ENCODE results near the gene ZNF628. TPM values are rescaled to one million over a fixed set of nuclear protein-coding genes. Genes with fewer than 3 reads are reported as not detected.

ZNF628 gene
- total RNA-seq, 1 donor: 3.5 TPM

DNA sequence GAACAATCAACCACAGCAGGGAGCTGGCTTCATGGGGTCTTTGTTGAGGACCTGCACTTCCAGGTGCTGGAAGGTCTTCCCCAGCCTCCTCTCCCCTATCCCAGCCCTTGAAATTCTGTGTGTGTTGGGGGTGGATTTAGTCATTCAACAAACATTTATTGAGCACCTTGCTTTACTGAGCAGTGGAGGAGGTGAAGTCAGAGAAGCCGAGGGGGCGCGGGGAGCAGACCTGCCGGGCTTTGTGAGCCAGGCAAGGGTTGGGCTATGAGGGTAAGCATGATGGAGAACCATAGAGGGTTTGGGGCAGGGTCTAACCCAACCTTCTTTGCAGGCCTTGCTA lies 8.4 kb upstream of the ZNF628 start:
- H3K9me3 ChIP-seq (ENCODE audit: low read depth, low read length): no peaks in the 10 kb centered on the region
- H3K27me3 ChIP-seq (ENCODE audit: insufficient read depth, low read length): no peaks in the 10 kb centered on the region
- peaks cover 4% of the 10 kb centered on the region for H3K4me1 ChIP-seq (ENCODE audit: insufficient read depth, low read length)
- no peak overlapping the region for H3K4me3 ChIP-seq (ENCODE audit: low read length)

DNA sequence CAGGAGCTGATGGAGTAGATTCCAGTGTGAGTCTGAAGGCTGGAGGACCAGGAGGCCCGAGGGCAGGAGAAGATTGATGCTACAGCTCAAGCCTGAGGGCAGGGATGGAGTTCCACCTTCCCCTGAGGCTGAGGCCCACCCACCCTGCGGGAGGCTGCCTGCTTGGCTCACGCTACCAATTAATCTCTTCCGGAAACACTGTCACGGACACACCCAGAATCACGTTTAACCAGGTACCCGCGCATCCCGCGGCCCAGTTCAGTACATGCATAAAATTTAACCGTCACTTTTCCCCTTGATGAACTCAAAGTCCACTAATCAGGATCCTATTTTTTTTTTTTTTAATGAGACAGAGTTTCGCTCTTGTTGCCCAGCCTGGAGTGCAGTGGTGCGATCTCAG lies 5.2 kb upstream of the ZNF628 start:
- H3K4me3 ChIP-seq (ENCODE audit: low read length): no peak overlapping the region
- H3K27me3 ChIP-seq (ENCODE audit: insufficient read depth, low read length): no peaks in the 10 kb centered on the region
- H3K4me1 ChIP-seq (ENCODE audit: insufficient read depth, low read length): peaks cover 11% of the 10 kb centered on the region
- no peaks in the 10 kb centered on the region for H3K9me3 ChIP-seq (ENCODE audit: low read depth, low read length)

DNA sequence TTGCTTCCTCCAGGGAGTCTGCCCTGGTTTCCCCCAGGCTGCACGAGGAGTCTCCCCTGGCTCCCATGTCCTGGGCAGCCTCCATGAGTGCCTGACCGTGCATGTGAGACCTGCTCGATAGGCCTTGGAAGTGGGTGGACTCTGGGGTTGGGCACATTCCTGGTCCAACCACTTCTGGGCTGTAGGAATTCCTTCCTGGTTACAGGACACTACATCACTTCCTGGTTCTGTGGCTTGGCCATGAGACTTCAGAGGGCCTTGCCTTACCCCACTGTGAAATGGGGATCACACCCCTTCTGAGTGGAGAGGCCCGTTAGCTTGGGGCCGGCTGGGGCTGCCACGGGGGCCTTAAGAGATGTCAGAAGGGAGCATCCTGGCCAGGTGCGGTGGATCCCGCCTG lies 4.0 kb upstream of the ZNF628 start:
- peaks cover 17% of the 10 kb centered on the region for H3K4me1 ChIP-seq (ENCODE audit: insufficient read depth, low read length)
- H3K27me3 ChIP-seq (ENCODE audit: insufficient read depth, low read length): no peaks in the 10 kb centered on the region
- no peak overlapping the region for H3K4me3 ChIP-seq (ENCODE audit: low read length)
- H3K9me3 ChIP-seq (ENCODE audit: low read depth, low read length): no peaks in the 10 kb centered on the region

DNA sequence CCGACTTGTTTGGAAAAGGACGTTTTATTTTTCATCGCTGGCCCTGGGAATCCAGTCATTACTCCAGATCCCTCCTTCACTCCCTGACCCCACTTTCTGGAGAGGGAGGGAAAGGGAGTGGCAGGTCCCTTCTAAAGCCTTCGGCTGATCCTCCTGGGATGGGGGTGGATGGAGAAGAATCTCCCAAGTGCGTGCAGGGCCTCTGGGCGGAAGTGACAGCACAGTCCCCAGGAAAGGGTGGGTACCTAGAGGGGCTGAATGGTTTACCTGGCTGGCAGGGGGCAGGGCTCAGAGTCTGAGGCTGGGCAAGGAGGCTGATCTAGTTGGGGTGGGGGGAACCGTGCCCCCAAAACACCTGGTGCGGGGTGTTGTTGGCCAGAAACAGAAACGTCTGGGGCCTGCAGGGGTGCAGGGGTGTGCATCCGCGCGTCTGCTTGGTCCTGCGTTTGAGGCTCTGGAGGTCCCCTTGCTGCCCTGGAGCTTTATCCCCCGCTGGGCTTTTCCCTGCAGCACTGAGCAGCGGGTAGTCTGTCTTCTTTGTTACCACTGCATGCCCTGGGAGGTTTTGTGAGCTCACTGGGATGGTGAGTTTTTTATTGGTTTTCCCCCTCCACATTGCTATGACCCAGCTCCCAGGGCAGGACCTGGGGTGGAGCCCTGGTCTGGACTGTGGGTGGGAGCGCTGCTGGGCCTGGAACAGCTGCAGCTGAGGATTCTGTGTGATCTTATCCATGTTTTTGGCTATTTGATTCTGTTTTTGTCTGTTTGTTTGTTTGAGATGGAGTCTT lies 3.0 kb upstream of the ZNF628 start:
- H3K4me1 ChIP-seq (ENCODE audit: insufficient read depth, low read length): peaks cover 21% of the 10 kb centered on the region
- H3K9me3 ChIP-seq (ENCODE audit: low read depth, low read length): no peaks in the 10 kb centered on the region
- no peak overlapping the region for H3K4me3 ChIP-seq (ENCODE audit: low read length)
- no peaks in the 10 kb centered on the region for H3K27me3 ChIP-seq (ENCODE audit: insufficient read depth, low read length)

DNA sequence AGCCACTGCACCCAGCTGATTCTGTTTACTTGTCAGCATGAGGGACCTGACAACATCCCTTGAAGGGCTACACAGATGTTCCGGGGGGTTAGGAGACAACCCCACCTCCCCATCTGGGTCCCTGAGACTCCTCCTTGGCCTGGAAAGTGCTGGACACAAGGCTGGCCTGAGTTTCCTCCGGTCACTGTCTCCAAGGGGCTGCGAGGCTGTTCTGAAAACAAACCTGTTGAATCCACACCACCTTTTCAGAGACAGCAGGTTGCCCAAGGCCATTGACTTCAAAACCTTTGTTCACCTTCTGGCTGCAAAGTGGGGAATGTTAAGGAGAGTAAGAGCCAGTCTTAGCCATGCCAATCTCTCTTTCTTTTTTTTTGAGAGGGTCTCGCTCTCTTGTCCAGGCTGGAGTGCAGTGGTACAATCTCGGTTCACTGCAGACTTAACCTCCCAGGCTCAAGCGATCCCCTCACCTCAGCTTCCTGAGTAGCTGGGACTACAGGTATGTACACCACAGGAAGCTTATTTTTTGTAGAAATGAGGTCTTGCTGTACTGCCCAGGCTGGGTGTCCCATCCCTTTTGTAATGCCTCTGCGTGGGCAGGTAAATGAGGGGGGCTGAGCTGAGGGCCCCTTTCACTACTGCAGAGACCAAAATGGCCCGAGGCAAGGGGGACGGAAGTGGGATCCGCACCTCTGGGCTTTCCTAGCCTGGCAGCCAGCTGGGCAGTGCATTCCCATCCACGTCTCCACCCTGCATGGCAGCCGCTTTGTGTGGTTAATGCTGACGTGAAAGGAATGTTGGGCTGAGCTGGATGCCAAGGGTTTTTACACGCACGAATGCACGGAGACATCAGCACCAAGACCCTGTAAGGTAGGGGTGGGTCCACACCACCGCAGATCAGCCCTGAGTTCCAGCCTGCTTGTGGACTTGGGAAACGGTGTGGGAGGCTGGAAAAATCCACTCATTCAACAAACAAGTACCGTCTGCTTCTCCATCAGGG lies 1.9 kb upstream of the ZNF628 start:
- peaks cover 21% of the 10 kb centered on the region for H3K4me1 ChIP-seq (ENCODE audit: insufficient read depth, low read length)
- no peaks in the 10 kb centered on the region for H3K27me3 ChIP-seq (ENCODE audit: insufficient read depth, low read length)
- H3K9me3 ChIP-seq (ENCODE audit: low read depth, low read length): no peaks in the 10 kb centered on the region
- no peak overlapping the region for H3K4me3 ChIP-seq (ENCODE audit: low read length)

DNA sequence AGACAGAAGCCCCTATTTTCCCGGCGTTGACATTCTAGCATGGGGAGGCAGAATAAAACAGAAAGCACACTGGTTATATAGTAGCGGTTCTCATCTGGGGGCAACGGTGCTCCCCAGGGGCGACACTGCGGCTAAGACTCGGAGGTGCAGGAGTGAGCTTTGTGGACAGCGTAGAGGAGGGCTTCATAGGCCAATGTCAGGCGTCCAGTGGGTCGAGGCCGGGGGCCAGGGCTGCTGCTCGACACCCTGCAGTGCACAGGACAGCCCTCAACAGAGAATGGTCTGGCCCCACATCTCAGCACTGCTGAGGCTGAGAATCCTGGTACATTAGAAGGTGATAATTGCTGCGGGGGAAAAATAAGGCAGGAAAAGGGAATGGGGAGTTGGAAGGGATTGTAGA lies 1.5 kb downstream of the ZNF628 start:
- H3K27me3 ChIP-seq (ENCODE audit: insufficient read depth, low read length): no peaks in the 10 kb centered on the region
- H3K9me3 ChIP-seq (ENCODE audit: low read depth, low read length): no peaks in the 10 kb centered on the region
- peaks cover 21% of the 10 kb centered on the region for H3K4me1 ChIP-seq (ENCODE audit: insufficient read depth, low read length)
- H3K4me3 ChIP-seq (ENCODE audit: low read length): no peak overlapping the region

DNA sequence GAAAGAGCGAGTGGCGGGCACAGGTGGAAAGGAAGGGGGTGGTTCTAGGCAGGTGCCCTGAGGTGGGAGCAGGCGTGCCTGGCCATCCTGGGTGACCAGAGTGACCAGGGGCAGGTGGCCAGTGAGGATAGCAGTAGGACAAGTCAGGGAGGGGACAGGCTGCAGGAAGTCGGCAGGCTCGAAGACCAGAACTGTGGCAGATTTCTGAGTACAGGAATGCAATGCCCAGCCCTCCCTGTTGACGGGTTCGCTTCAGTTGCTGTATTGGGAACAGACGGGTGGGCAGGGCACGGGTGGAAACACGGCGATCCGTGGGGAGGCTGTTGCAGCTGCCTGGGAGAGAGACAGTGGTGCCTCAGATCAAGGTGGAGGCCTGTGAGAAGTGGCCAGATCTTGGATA lies 1.9 kb downstream of the ZNF628 start:
- H3K4me3 ChIP-seq (ENCODE audit: low read length): no peak overlapping the region
- no peaks in the 10 kb centered on the region for H3K27me3 ChIP-seq (ENCODE audit: insufficient read depth, low read length)
- H3K4me1 ChIP-seq (ENCODE audit: insufficient read depth, low read length): peaks cover 21% of the 10 kb centered on the region
- no peaks in the 10 kb centered on the region for H3K9me3 ChIP-seq (ENCODE audit: low read depth, low read length)

DNA sequence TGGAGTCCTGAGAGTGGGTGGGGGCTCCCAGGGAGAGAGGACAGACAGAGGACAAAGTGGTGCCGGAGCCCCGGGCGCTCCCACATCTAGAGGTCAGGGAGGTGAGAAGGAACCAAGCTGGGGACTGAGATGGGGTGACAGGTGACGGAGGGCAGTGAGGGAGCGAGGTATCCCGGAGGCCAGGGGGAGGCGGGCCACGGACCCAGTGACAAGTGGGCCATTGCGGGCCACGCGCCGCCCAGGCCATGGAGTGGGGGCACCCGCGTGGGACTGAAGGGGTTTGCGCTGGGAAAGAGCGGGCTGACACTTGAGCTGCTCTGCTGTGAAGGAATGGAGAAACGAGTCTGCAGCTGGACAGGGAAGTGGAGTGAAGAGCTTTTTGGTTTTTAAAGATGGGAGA lies 2.6 kb downstream of the ZNF628 start:
- no peaks in the 10 kb centered on the region for H3K27me3 ChIP-seq (ENCODE audit: insufficient read depth, low read length)
- peaks cover 23% of the 10 kb centered on the region for H3K4me1 ChIP-seq (ENCODE audit: insufficient read depth, low read length)
- no peaks in the 10 kb centered on the region for H3K9me3 ChIP-seq (ENCODE audit: low read depth, low read length)
- no peak overlapping the region for H3K4me3 ChIP-seq (ENCODE audit: low read length)

DNA sequence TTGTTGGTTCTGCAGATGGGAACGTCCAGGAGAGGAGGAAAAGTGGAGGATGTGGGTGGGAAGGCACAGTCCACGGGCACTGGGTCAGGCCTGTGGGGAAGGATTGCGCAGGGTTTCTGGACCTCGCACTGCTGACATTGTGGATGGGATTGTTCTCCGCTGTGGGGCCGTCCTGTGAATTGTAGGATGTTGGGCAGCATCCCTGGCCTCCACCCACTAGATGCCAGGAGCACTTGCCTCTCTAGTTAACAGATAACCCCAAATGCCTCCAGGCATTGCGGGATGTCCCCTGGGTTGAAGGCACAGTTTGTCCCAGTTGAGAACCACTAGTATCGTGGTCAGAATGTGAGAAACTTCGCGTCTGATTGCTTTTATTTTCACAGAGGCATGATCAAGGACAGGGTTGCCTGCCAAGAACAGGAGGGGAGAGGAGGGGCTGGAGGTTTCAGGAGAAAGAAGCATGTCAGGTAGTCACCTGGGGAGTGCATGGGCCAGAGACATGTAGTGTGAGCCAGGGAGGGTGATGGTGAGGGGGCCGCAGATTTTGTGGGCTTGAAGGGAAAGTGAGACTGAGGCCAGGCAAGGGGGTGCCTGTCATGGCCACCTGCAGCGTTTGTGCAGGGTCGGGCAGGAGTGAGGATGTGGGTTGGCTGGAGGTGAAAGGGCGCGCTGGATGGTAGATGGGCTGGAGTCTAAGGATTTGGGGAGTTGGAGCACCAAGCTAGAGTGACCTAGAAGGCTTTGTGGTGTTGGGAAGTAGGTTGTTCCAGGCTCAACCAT lies 3.2 kb downstream of the ZNF628 start:
- H3K4me1 ChIP-seq (ENCODE audit: insufficient read depth, low read length): peaks cover 28% of the 10 kb centered on the region
- H3K4me3 ChIP-seq (ENCODE audit: low read length): no peak overlapping the region
- no peaks in the 10 kb centered on the region for H3K27me3 ChIP-seq (ENCODE audit: insufficient read depth, low read length)
- no peaks in the 10 kb centered on the region for H3K9me3 ChIP-seq (ENCODE audit: low read depth, low read length)

DNA sequence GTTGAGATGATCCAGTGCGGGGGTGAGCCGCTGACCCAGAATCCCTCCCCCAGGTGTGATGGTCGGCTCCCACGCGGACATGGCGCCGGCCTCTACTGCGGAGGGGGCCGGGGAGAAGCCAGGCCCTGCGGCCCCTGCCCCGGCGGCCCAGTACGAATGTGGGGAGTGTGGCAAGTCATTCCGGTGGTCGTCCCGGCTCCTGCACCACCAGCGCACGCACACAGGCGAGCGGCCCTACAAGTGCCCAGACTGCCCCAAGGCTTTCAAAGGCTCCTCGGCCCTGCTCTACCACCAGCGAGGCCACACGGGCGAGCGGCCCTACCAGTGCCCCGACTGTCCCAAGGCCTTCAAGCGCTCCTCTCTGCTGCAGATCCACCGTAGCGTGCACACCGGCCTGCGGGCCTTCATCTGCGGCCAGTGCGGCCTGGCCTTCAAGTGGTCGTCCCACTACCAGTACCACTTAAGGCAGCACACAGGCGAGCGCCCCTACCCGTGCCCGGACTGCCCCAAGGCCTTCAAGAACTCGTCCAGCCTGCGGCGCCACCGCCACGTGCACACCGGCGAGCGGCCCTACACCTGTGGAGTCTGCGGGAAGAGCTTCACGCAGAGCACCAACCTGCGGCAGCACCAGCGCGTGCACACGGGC lies 4.9 kb downstream of the ZNF628 start:
- H3K9me3 ChIP-seq (ENCODE audit: low read depth, low read length): no peaks in the 10 kb centered on the region
- peaks cover 26% of the 10 kb centered on the region for H3K4me1 ChIP-seq (ENCODE audit: insufficient read depth, low read length)
- no peaks in the 10 kb centered on the region for H3K27me3 ChIP-seq (ENCODE audit: insufficient read depth, low read length)
- H3K4me3 ChIP-seq (ENCODE audit: low read length): no peak overlapping the region

DNA sequence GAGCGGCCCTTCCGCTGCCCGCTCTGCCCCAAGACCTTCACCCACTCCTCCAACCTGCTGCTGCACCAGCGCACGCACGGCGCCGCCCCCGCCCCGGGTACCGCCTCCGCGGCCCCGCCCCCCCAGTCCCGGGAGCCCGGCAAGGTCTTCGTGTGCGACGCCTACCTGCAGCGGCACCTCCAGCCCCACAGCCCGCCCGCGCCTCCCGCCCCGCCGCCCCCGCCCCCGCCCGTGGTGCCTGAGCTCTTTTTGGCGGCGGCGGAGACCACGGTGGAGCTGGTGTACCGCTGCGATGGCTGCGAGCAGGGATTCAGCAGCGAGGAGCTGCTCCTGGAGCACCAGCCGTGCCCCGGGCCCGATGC lies 5.4 kb downstream of the ZNF628 start:
- Histone ChIP-seq H3K27me3 (ENCODE audit: insufficient read depth, low read length) (no peaks in the 10 kb centered on the region), H3K4me3 (ENCODE audit: low read length) (no peak overlapping the region), H3K9me3 (ENCODE audit: low read depth, low read length) (no peaks in the 10 kb centered on the region), H3K4me1 (ENCODE audit: insufficient read depth, low read length) (peaks cover 26% of the 10 kb centered on the region)

DNA sequence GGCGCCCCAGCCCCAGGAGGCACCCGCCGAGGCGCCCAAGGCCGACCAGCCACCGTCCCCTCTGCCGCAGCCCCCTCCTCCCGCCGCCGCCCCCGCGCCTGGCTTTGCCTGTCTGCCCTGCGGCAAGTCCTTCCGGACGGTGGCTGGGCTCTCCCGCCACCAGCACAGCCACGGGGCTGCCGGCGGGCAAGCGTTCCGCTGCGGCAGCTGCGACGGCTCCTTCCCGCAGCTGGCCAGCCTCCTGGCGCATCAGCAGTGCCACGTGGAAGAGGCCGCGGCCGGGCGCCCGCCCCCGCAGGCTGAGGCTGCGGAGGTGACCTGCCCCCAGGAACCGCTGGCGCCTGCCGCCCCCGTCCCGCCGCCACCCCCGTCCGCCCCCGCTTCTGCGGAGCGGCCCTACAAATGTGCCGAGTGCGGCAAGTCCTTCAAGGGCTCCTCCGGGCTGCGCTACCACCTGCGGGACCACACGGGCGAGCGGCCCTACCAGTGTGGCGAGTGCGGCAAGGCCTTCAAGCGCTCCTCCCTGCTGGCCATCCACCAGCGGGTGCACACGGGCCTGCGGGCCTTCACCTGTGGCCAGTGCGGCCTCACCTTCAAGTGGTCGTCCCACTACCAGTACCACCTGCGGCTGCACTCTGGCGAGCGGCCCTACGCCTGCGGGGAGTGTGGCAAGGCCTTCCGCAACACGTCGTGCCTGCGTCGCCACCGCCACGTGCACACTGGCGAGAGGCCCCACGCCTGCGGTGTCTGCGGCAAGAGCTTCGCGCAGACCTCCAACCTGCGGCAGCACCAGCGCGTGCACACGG lies 5.9 kb downstream of the ZNF628 start:
- Histone ChIP-seq H3K4me1 (ENCODE audit: insufficient read depth, low read length) (peaks cover 21% of the 10 kb centered on the region), H3K9me3 (ENCODE audit: low read depth, low read length) (no peaks in the 10 kb centered on the region), H3K27me3 (ENCODE audit: insufficient read depth, low read length) (no peaks in the 10 kb centered on the region), H3K4me3 (ENCODE audit: low read length) (no peak overlapping the region)

DNA sequence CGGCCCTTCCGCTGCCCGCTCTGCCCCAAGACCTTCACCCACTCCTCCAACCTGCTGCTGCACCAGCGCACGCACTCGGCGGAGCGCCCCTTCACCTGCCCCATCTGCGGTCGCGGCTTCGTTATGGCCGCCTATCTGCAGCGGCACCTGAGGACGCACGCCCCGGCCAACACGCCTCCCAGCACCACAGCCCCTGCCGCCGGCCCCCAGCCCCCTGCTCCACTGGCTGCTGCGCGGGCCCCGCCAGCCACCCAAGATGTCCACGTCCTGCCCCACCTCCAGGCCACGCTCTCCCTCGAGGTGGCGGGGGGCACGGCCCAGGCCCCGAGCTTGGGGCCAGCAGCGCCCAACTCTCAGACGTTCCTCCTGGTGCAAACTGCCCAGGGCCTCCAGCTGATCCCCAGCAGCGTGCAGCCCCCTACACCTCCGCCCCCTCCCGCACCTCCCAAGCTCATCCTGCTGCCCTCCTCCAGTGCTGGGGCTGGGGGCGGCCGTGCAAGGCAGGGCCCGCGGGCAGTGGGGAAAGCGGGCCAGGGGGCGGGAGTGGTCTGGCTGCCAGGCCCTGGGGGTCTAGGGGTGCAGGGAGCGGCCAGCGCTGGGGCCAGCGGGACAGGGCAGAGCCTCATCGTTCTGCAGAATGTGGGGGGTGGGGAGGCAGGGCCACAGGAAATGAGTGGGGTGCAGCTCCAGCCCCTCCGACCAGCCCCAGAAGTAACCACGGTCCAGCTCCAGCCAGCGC lies 6.7 kb downstream of the ZNF628 start:
- Histone ChIP-seq H3K4me1 (ENCODE audit: insufficient read depth, low read length) (peaks cover 13% of the 10 kb centered on the region), H3K4me3 (ENCODE audit: low read length) (no peak overlapping the region), H3K9me3 (ENCODE audit: low read depth, low read length) (no peaks in the 10 kb centered on the region), H3K27me3 (ENCODE audit: insufficient read depth, low read length) (no peaks in the 10 kb centered on the region)

Data from mononuclear cell (primary cell).